K562 (cell line): ENCODE results near the gene ANGPTL3. TPM values are rescaled to one million over a fixed set of nuclear protein-coding genes. Genes with fewer than 3 reads are reported as not detected.

Experiments used
- ATAC-seq: fragments of 200-7000 bp; cut with Tn5 transposase; 3 replicates; pipeline ENCODE4 v1.9.1; 2020; ENCODE audit warnings: moderate library complexity
- BruUV-seq: library from RNA; stranded (reverse); fragments of 400-500 nt; replicated peaks from 2 replicates; lab custom pipeline; 2021; lab: Mats Ljungman, UMichigan
- CTCF ChIA-PET: fragments of 300-600 bp; formaldehyde crosslinking; extraction: SDS; loops from one replicate; lab custom pipeline; 2021; ENCODE audit warnings: low intra/inter-chr PET ratio; lab: Yijun Ruan, JAX
- POLR2A ChIA-PET: fragments of 300-600, 350-650 bp; sonication (Branson Sonifier 250); formaldehyde crosslinking; extraction: SDS; loops from one replicate; lab custom pipeline; 2021; ENCODE audit warnings: antibody characterized with exemption, inconsistent platforms; lab: Yijun Ruan, JAX
- DNase-seq, 4 experiments: peaks; one replicate each; pipeline versions ENCODE4 v3.0.0 to v3.0.0-alpha.2; 2011 to 2018; ENCODE audit warnings: low spot score in 3 of 4, mixed read lengths in 3 of 4; ENCODE audit errors: extremely low read depth in 1 of 4
- FAIRE-seq: peaks from 2 replicates; lab custom pipeline; 2011; peaks lifted over from hg19 to GRCh38; lab: Jason Lieb, UNC
- H2AFZ ChIP-seq: 2 replicates; pipeline ENCODE4 v1.6.0; 2011; ENCODE audit warnings: low read depth, low read length, control low read depth, inconsistent platforms
- H3K27ac ChIP-seq: fragments of 200-600 bp; 3 replicates; pipeline ENCODE4 v1.8.0; 2011; ENCODE audit warnings: low read depth, mild to moderate bottlenecking, control low read depth, inconsistent platforms, low read length, moderate library complexity, mixed read lengths; ENCODE audit errors: extremely low read depth
- H3K27me3 ChIP-seq, 2 experiments: fragments of 300-600 bp in 1 of 2; 2 replicates in 1 of 2; 3 replicates in 1 of 2; pipeline versions ENCODE4 v1.6.0 to v1.8.0; 2011; ENCODE audit warnings: inconsistent platforms in 2 of 2, low read length in 2 of 2, mild to moderate bottlenecking in 1 of 2, mixed read lengths in 1 of 2, moderate library complexity in 1 of 2; ENCODE audit not compliant: control insufficient read depth in 2 of 2, insufficient read depth in 2 of 2
- H3K36me3 ChIP-seq: fragments of 300-600 bp; 3 replicates; pipeline ENCODE4 v1.8.0; 2011; ENCODE audit warnings: mild to moderate bottlenecking, low read length, inconsistent platforms; ENCODE audit not compliant: control insufficient read depth, insufficient read depth
- H3K4me1 ChIP-seq, 2 experiments: fragments of 200-600 bp in 1 of 2; replicated peaks in 1 of 2; 2 replicates in 1 of 2; 3 replicates in 1 of 2; pipeline versions ENCODE4 v1.5.1 to v1.8.0; 2011; ENCODE audit warnings: inconsistent platforms in 2 of 2, low read length in 2 of 2, mild to moderate bottlenecking in 1 of 2, mixed read lengths in 1 of 2, moderate library complexity in 1 of 2; ENCODE audit not compliant: control insufficient read depth in 2 of 2, insufficient read depth in 2 of 2
- H3K4me2 ChIP-seq: 2 replicates; pipeline ENCODE4 v1.6.1; 2011; ENCODE audit warnings: low read length, control low read depth, inconsistent platforms, mixed read lengths; ENCODE audit not compliant: insufficient read depth
- H3K4me3 ChIP-seq: fragments of 200-600 bp; sonication (generic), shearing (Covaris generic); 2 replicates; pipeline ENCODE4 v1.5.1; 2016; ENCODE audit warnings: control low read depth, inconsistent platforms
- H3K79me2 ChIP-seq: fragments of 200-600 bp; 3 replicates; pipeline ENCODE4 v1.8.0; 2011; ENCODE audit warnings: low read length, inconsistent platforms; ENCODE audit not compliant: control insufficient read depth, insufficient read depth
- H3K9ac ChIP-seq, 2 experiments: 2 replicates each; pipeline versions ENCODE4 v1.6.0 to v1.6.1; 2011; ENCODE audit warnings: low read depth in 2 of 2, low read length in 2 of 2, control low read depth in 1 of 2, inconsistent platforms in 1 of 2, mild to moderate bottlenecking in 1 of 2, mixed read lengths in 1 of 2; ENCODE audit not compliant: insufficient read depth in 1 of 2
- H3K9me1 ChIP-seq: one replicate; pipeline ENCODE4 v1.6.0; 2011; ENCODE audit warnings: inconsistent platforms, mild to moderate bottlenecking, low read length, moderate library complexity; ENCODE audit not compliant: control insufficient read depth, insufficient read depth
- H3K9me3 ChIP-seq: replicated peaks from 2 replicates; pipeline ENCODE4 v1.5.1; 2011; ENCODE audit warnings: low read depth, low read length, inconsistent platforms; ENCODE audit not compliant: control insufficient read depth, insufficient read depth
- H4K20me1 ChIP-seq: replicated peaks from 2 replicates; pipeline ENCODE4 v1.6.1; 2011; ENCODE audit warnings: low read length, inconsistent platforms, mixed read lengths; ENCODE audit not compliant: control insufficient read depth, insufficient read depth
- CEBPB ChIP-seq: fragments of 450-650 bp; IDR thresholded peaks from 2 replicates; pipeline ENCODE4 v1.6.1; 2016; ENCODE audit warnings: missing genetic modification characterization, missing compliant biosample characterization
- DNMT1 ChIP-seq: fragments of 450-650 bp; IDR thresholded peaks from 2 replicates; pipeline ENCODE4 v1.6.1; 2016; ENCODE audit warnings: antibody characterized with exemption, mild to moderate bottlenecking
- NELFE ChIP-seq: IDR thresholded peaks from 2 replicates; pipeline ENCODE4 v1.6.1; 2011; ENCODE audit warnings: mild to moderate bottlenecking; ENCODE audit not compliant: insufficient read depth, insufficient read length
- NR2F6 ChIP-seq: fragments of 450-650 bp; formaldehyde crosslinking; IDR thresholded peaks from 2 replicates; pipeline ENCODE4 v1.4.0; 2020; ENCODE audit warnings: mild to moderate bottlenecking
- NUFIP1 ChIP-seq: fragments of 450-650 bp; IDR thresholded peaks from 2 replicates; pipeline ENCODE4 v1.6.1; 2018; ENCODE audit not compliant: partially characterized antibody
- PTRF ChIP-seq: fragments of 450-650 bp; IDR thresholded peaks from 2 replicates; pipeline ENCODE4 v1.6.1; 2016; ENCODE audit warnings: mild to moderate bottlenecking, missing genetic modification characterization, missing compliant biosample characterization
- SMARCB1 ChIP-seq: IDR thresholded peaks from 2 replicates; pipeline ENCODE4 v1.6.1; 2011; ENCODE audit warnings: improper control_type of control experiment, low read depth; ENCODE audit not compliant: insufficient read length
- VEZF1 ChIP-seq: fragments of 200-800 bp; sonication (Bioruptor generic); IDR thresholded peaks from 2 replicates; pipeline ENCODE4 v1.6.1; 2017; ENCODE audit warnings: missing genetic modification characterization, missing compliant biosample characterization
- ZBTB17 ChIP-seq: fragments of 450-650 bp; formaldehyde crosslinking; IDR thresholded peaks from 2 replicates; pipeline ENCODE4 v1.4.0; 2020; ENCODE audit warnings: mild to moderate bottlenecking
- ZC3H4 ChIP-seq: sonication (generic); formaldehyde crosslinking; IDR thresholded peaks from 2 replicates; pipeline ENCODE4 v1.9.0; 2021; ENCODE audit warnings: missing genetic modification reagents, borderline replicate concordance
- ZNF318 ChIP-seq, 2 experiments: fragments of 450-650 bp; IDR thresholded peaks; 2 replicates each; pipeline ENCODE4 v1.6.1; 2016; ENCODE audit warnings: mild to moderate bottlenecking in 2 of 2, borderline replicate concordance in 1 of 2, low read depth in 1 of 2, moderate library complexity in 1 of 2
- ZNF785 ChIP-seq: fragments of 250-450 bp; sonication (Bioruptor Pico); IDR thresholded peaks from 2 replicates; pipeline ENCODE4 v1.4.0; 2020; ENCODE audit warnings: mild to moderate bottlenecking
- WGBS: fragments of 100-300 bp; shearing (Covaris generic); methylation state at CpG from one replicate; pipeline ENCODE4 v1.1.6; 2016; ENCODE audit warnings: low coverage, mixed read lengths; ENCODE audit not compliant: insufficient coverage; ENCODE audit errors: missing lambda C conversion rate; 5-methylcytosine and 5-hydroxymethylcytosine counted together
- in situ Hi-C: fragments of 300-500 bp; cut with MboI; formaldehyde crosslinking; loops from 4 replicates; pipeline ENCODE4 v1.15.0; 2018; ENCODE audit warnings: inconsistent platforms, mixed read lengths
- intact Hi-C: fragments of 100-400 bp; cut with micrococcal nuclease; formaldehyde crosslinking; loops from 2 replicates; pipeline ENCODE4 v1.14.2; 2022
- polyA plus RNA-seq, 8 experiments: library from polyadenylated mRNA; depleted of rRNA in 4 of 8; stranded (reverse) in 5 of 8; unstranded in 3 of 8; fragments of >200 nt; fragmentation: Nextera tagmentation in 2 of 8; fragmentation: Illumina TruSeq in 1 of 8; extraction: Ambion mirVana in 2 of 8; extraction: Trizol in 1 of 8; gene quantifications; 2 replicates each; pipeline versions ENCODE4 v1.2.1 to v1.2.3, GENCODE V29; 2011 to 2014; ENCODE audit warnings: inconsistent platforms in 1 of 8, missing spikeins in 1 of 8
- total RNA-seq, 7 experiments: library from RNA; depleted of rRNA in 6 of 7; stranded (reverse); fragments of >200 nt in 6 of 7; fragmentation: Illumina TruSeq in 2 of 7; extraction: Trizol in 2 of 7; gene quantifications; 2 replicates each; pipeline versions ENCODE4 v1.2.1 to v1.2.3, GENCODE V29; 2011 to 2021; ENCODE audit warnings: low replicate concordance in 1 of 7

The ANGPTL3 gene
- total and polyA plus RNA-seq, 9 of the 15 experiments (the other 6 are each of a cell fraction or from before 2014, with no cell fraction given): not detected

- intact Hi-C loops (no loop called here), in situ Hi-C loops (no loop called here)
- Histone ChIP-seq H3K4me3 (no peak overlapping the region), H2AFZ (no peak overlapping the region), H4K20me1 (no peaks in the 10 kb centered on the region), H3K9me3 (no peaks in the 10 kb centered on the region), H3K4me2 (no peak overlapping the region), H3K4me1 (no peaks in the 10 kb centered on the region), H3K79me2 (no peaks in the 10 kb centered on the region), H3K9ac (no peak overlapping the region), H3K36me3 (no peaks in the 10 kb centered on the region), H3K27me3 (no peaks in the 10 kb centered on the region), H3K9me1 (no peaks in the 10 kb centered on the region), H3K27ac (no peak overlapping the region)
- ChIA-PET CTCF (no interaction called here), POLR2A (no interaction called here)
- BruUV-seq: no TSS peak
- no peak for DNase-seq
- WGBS: 47% methylated on average over 2 of the region's 2 CpGs
- no peak for FAIRE-seq
- ATAC-seq: no peak
- no peak for TF ChIP-seq ZBTB17 (CRISPR knock-in tag)
- no peak for TF ChIP-seq PTRF (tag)
- no peak for TF ChIP-seq ZNF785 (CRISPR knock-in tag)
- no peak for TF ChIP-seq NR2F6 (CRISPR knock-in tag)
- no peak for TF ChIP-seq VEZF1
- no peak for TF ChIP-seq CEBPB
- TF ChIP-seq DNMT1: no peak
- TF ChIP-seq ZC3H4 (CRISPR knock-in tag): no peak
- no peak for TF ChIP-seq SMARCB1
- no peak for TF ChIP-seq ZNF318 (IDR thresholded peaks at IDR 0.05; ENCODE audit: borderline replicate concordance in 1 of 2, low read depth in 1 of 2)
- no peak for TF ChIP-seq NELFE
- TF ChIP-seq NUFIP1: no peak
Observed at GRCh38 chr1:62601457-62601856, 4.1 kb downstream of the ANGPTL3 start.
